Measurements from ENCODE around the gene EXOSC5. TPM values are rescaled to one million over a fixed set of nuclear protein-coding genes. Genes with fewer than 3 reads are reported as not detected.

The EXOSC5 gene
- total RNA-seq, result 14.5 TPM

DNA sequence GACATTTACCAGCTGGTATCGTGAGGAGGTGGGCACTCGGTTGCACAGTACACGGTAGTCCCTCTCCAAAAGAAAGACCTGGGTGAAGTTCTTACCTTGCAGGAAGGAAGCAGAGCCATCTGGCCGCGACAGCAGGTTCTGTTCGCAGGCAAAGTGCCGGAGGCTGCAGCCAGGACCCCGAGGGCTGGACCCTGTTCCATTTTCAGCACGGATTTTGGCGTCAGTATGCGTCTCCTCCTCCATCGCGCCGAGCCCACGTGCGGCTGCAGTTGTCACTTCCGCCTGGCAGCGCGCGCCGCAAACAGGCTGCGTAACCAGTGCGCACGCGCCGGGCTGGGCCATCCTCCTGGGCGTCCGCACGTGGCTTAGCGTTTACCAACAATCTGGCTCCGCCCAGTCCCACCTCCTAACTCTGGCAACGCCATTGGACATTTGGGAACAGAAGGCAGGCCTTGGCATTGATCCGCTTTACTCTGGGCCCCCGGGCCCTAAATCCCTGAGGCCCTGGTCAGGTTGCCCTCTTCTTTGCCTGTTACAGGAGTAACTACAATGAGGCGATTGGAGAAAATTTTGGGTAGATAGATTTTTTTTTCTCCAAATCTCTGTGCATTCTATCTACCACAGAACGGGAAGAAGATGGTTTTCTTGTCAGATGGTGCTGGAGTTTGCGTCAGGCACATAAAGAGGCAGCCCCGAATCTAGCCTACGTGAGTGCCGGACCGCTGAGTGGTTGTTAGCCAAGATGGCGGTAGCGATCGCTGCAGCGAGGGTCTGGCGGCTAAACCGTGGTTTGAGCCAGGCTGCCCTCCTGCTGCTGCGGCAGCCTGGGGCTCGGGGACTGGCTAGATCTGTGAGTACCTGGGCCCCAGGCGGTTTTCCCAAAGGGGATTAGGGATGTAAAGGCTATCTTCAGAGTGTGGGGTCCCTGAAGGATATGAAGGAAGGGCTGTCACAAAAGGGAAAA, at the start of gene EXOSC5, which contains the start of gene BCKDHA:
Gene EXOSC5, minus strand, starts transcription at position 274 of the 964 bp plus-strand sequence. Its CDS starts 31 bp downstream, at position 243.
Gene BCKDHA, plus strand, starts transcription at position 733 of the 964 bp plus-strand sequence. Its CDS starts 10 bp downstream, at position 743.

DNA sequence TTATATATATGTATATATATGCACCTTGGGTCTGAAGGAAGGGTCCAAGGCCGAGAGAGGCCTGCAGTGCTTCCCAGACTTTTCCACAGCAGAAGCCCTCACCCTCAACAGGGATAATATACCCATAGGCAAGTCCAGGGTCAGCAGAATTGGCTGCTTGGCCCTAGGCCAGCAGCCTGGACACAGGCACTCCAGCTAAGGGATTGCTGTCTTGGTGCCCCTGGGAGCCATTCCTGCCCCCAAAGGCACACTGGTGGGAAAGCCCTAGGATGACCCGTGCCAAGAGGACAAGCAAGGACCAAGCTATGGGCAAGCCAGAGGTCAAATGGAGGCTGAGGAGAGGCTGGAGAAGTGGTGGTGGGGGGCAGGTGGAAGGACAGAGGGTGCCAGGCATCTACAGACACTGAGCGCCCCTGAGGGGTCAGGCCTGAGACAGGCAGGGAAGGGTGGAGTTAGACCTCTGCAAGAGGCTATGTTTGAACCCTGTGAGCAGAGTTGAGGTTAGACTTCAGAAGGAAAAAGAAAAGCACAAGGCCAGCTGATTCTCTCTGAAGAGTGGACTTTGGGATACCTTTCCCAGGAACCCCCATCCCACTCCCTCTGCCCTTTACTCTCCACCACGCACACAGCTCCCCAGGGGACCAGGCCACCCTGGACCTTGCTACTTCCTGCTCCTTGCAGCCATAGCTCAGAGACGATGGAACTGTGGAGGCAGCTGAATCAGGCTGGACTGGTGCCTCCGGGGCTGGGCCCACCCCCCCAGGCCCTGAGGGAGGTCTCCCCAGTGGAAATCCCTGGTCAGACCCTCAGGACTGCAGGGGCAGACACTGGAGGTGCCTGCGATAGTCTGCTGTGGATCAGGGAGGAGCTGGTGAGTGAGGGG, 45.6 kb upstream of the EXOSC5 start, which contains the start of gene ERICH4:
Gene ERICH4, plus strand, starts transcription at position 684 of the 883 bp plus-strand sequence. Its CDS starts 14 bp downstream, at position 698.

GRCh38 chr19:41439441-41440222, 42.5 kb upstream of the EXOSC5 start, which contains the start of gene DMAC2:
DMAC2 (minus strand) TSS chr19:41439912; CDS start chr19:41439899, 13 bp downstream.

GRCh38 chr19:41426952-41427646, 29.9 kb upstream of the EXOSC5 start, which contains the start of gene B3GNT8:
B3GNT8 (minus strand) TSS chr19:41427374; CDS start chr19:41426778, 596 bp downstream.

DNA sequence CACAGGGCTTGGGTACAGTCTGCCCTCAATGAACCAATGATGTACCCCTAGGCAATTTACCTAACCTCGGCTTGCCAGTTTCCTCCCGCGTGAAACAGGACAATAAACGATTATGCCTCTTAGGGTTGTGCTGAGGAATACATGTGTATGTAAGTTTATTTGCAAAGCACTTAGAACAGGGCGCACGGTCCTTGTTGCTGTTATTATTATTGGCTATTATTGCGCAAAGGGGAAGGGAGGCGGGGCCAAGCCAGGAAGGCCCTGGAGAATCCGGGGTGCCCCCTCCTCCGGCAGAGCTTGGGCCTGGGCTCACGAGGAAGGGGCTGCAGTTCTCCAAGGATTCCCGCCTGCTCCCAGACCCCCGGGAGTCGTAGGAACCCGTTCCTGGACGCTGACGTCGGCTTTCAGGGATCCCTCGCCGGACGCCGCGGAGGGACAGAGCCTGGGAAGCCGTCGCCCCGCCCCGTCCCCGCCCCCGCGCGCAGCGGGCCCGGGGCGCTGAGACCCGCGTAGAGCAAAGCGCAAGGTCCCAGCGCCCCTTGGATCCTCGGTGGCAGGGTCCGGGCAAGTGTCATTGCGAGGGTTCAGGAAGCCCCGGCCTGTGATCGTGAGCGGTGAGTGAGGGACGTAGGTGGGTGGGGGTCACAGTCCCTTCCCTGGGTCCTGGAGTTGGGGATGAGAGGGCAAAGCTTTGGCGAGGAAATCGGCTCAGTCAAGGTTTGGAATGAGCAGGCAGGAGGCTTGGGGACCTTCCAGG, 20.7 kb downstream of the EXOSC5 start, which contains the start of gene TMEM91:
Gene TMEM91, plus strand, starts transcription at position 293 of the 757 bp plus-strand sequence. CDS start 1,777 bp downstream, outside the sequence.

GRCh38 chr19:41363753-41364523, 33.2 kb downstream of the EXOSC5 start, which contains the start of gene B9D2:
B9D2 (minus strand) TSS chr19:41364149; CDS start chr19:41363519, 630 bp downstream.

DNA sequence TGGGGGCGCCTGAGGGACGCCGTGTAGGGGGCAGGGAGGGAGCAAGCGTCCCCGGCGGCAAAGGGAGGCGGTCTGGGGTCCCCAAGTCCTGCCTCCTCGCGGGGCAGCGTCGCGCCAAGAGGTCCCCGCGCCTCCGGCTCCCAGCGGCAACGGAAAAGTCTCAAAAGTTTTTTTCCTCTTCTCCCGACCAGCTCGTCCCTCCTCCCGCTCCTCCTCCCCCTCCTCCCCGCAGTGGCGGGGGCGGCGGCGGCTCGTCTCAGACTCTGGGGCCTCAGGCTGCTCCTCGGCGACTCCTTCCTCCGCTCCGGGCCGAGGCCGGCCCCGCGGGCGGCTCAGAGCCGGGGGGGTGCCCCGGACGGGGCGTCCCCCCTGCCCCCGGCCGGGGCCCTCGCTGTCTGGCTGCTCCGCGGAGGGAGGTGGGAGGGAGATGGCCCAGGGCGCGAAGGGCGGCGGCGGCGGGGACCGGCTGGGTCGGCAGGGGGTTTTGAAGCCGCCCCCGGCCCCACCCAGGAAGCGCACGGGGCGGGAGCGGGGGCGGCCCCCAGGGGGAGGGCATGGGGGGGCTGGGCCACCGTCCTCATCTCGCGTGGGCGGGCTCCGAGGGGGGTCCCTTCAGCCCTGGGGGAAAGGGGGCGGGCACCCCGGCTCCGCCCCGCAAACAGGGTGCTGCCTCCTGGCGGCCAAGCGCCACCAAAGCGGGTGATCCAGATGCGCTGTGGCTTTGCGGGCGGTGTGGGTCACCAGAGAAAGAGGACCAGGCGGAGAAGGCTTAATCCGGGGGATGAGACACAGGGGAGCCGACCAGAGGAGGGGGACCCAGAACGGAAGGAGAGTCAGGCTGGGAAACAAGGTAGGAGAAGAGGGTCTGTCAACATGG, 43.5 kb downstream of the EXOSC5 start, which contains the start of gene TGFB1:
Gene TGFB1, minus strand, starts transcription at position 457 of the 877 bp plus-strand sequence. CDS start 878 bp downstream, outside the sequence.

Small RNAs within 50 kb of the gene (small RNA-seq; reads per million reads assigned to genes)
- not detected for gene RF00017 (ENCODE audit: low replicate concordance)

Other genes with a start within 250 kb of the EXOSC5 start
- gene CYP2S1, start 204.1 kb downstream of the EXOSC5 start, total RNA-seq, result 1.3 TPM
- 48.8 TPM for gene AXL, start 178.1 kb downstream of the EXOSC5 start, total RNA-seq
- 152 TPM for gene HNRNPUL1, start 133.0 kb downstream of the EXOSC5 start, total RNA-seq
- gene CCDC97, start 87.2 kb downstream of the EXOSC5 start, total RNA-seq, result 21.4 TPM
- 23.9 TPM for gene TGFB1, start 43.4 kb downstream of the EXOSC5 start, total RNA-seq
- gene B9D2, start 33.2 kb downstream of the EXOSC5 start, total RNA-seq, result 6.9 TPM
- gene TMEM91, start 20.8 kb downstream of the EXOSC5 start, total RNA-seq, result 15.5 TPM
- gene BCKDHA, start 459 bp upstream of the EXOSC5 start, total RNA-seq, result 74.7 TPM
- gene B3GNT8, start 30.0 kb upstream of the EXOSC5 start, total RNA-seq, result 8.0 TPM
- 30.4 TPM for gene DMAC2, start 42.6 kb upstream of the EXOSC5 start, total RNA-seq
- gene ERICH4, start 45.8 kb upstream of the EXOSC5 start, total RNA-seq, result 0.64 TPM
- gene CEACAM21, start 178.8 kb upstream of the EXOSC5 start, total RNA-seq, result 3.5 TPM
- 2.2 TPM for gene CEACAM4, start 229.7 kb upstream of the EXOSC5 start, total RNA-seq